ENCODE data around the gene DDX24. TPM values are rescaled to one million over a fixed set of nuclear protein-coding genes. Genes with fewer than 3 reads are reported as not detected.

The DDX24 gene
- total RNA-seq, 4 donors from 2014 or later = 116 to 170 (median 151) TPM

- 89 to 94% methylated on average over 6 of the region's 6 CpGs for WGBS, 2 donors
- H3K4me1 ChIP-seq = no peaks in the 10 kb centered on the region
- H3K36me3 ChIP-seq = no peaks in the 10 kb centered on the region
- DNase-seq (ENCODE audit: low spot score in 2 of 2) = no peak
- TF ChIP-seq POLR2A (IDR thresholded peaks at IDR 0.05) = no peak
- TF ChIP-seq, protein P1, sequence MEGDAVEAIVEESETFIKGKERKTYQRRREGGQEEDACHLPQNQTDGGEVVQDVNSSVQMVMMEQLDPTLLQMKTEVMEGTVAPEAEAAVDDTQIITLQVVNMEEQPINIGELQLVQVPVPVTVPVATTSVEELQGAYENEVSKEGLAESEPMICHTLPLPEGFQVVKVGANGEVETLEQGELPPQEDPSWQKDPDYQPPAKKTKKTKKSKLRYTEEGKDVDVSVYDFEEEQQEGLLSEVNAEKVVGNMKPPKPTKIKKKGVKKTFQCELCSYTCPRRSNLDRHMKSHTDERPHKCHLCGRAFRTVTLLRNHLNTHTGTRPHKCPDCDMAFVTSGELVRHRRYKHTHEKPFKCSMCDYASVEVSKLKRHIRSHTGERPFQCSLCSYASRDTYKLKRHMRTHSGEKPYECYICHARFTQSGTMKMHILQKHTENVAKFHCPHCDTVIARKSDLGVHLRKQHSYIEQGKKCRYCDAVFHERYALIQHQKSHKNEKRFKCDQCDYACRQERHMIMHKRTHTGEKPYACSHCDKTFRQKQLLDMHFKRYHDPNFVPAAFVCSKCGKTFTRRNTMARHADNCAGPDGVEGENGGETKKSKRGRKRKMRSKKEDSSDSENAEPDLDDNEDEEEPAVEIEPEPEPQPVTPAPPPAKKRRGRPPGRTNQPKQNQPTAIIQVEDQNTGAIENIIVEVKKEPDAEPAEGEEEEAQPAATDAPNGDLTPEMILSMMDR (IDR thresholded peaks at IDR 0.05) = no peak
- no peak for TF ChIP-seq EP300 (IDR thresholded peaks at IDR 0.05)
- H3K27ac ChIP-seq = no peak overlapping the region
- H3K4me3 ChIP-seq = no peak overlapping the region
- no peaks in the 10 kb centered on the region for H3K9me3 ChIP-seq
- no peaks in the 10 kb centered on the region for H3K27me3 ChIP-seq
Measured at GRCh38 chr14:94010625-94011024, 70.4 kb downstream of the DDX24 start.

DNA sequence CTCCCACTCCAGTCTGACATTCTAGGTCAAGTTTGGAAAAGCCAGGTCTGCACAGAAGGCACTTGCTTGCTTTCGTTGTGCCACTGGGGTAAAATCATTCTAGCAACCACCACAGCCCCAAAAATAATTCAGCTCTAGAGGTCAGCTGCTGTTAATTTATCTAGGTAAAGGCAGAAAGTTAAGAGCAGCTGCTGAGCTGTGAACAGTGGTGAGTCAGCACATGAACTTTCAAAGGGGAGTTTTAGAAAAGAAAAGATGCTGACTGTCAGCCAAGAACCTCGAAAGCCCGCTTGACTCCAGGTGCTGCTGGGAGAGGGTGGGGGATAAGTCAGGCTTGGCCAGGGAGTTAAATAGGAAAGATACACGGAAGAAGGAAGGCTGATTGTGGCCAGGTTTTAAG is 71.2 kb downstream of the DDX24 start:
- Histone ChIP-seq H3K27me3 (no peaks in the 10 kb centered on the region), H3K9me3 (no peaks in the 10 kb centered on the region), H3K4me1 (no peaks in the 10 kb centered on the region), H3K36me3 (no peaks in the 10 kb centered on the region), H3K4me3 (no peak overlapping the region), H3K27ac (no peak overlapping the region)
- no peak for TF ChIP-seq EP300 (IDR thresholded peaks at IDR 0.05)
- TF ChIP-seq, protein P1 (IDR thresholded peaks at IDR 0.05) = no peak
- no peak for DNase-seq (ENCODE audit: low spot score in 2 of 2)
- WGBS, 2 donors = 36 to 40% methylated on average over 4 of the region's 4 CpGs

DNA sequence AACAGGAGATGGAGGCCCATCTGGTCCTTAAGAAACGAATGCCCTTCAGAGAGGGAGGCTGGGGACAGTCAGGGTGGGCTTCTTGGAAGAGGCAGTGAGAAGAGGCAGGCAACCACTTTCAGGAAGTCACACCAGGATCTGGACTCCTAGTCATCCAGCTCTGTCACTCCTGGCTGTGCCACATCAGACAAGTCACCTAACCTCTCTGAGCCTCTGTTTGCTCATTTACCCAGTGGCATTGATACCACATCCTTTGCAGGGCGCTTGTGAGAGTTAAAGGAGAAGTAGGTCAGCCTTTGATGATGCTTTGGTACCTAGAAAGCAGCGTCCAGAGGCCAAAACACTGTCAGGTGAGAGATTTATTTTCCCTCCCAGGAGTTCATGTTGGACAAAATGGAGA is 72.8 kb downstream of the DDX24 start:
- Histone ChIP-seq H3K27ac (no peak overlapping the region), H3K4me1 (no peaks in the 10 kb centered on the region), H3K4me3 (no peak overlapping the region), H3K27me3 (no peaks in the 10 kb centered on the region), H3K9me3 (no peaks in the 10 kb centered on the region), H3K36me3 (no peaks in the 10 kb centered on the region)
- DNase-seq (ENCODE audit: low spot score in 2 of 2) = no peak
- TF ChIP-seq, protein P1 (IDR thresholded peaks at IDR 0.05) = no peak
- WGBS, 2 donors = 67 to 71% methylated on average over 3 of the region's 3 CpGs

- peaks cover 0 to 4% of the 10 kb centered on the region in 2 donors for H3K27me3 ChIP-seq
- no peak overlapping the region for H3K4me3 ChIP-seq
- WGBS, 2 donors = 50 to 53% methylated on average over 14 of the region's 14 CpGs
- peaks cover 0 to 10% (median 0%) of the 10 kb centered on the region in 4 donors for H3K4me1 ChIP-seq
- no peak overlapping the region for H3K27ac ChIP-seq
- H3K36me3 ChIP-seq = no peaks in the 10 kb centered on the region
- no peak for DNase-seq (ENCODE audit: low spot score in 2 of 2)
- no peaks in the 10 kb centered on the region for H3K9me3 ChIP-seq
- TF ChIP-seq EP300 (IDR thresholded peaks at IDR 0.05) (no peak), POLR2A (IDR thresholded peaks at IDR 0.05) (no peak)
- TF ChIP-seq, protein P1 (IDR thresholded peaks at IDR 0.05) = no peak
Measured at GRCh38 chr14:94005324-94006073, 75.5 kb downstream of the DDX24 start.

DNA sequence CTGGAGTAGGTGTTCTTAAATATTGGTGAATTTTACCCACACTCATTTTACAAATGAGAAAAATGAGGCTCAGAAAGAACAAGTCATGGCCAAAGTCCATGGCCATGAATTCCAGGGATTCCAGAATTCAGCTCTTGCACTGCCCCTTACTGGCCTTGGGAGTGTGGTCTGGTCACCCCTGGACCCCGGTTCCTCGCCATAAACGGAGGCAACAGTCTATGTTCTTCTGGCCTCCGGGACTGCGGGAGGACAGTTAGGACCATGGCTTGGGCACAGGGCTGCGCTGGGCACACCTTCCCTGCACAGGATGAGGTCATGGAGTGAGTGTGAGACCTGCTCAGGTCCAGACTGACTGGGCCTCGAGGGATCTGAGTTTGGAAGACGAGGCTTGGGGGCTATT is 77.0 kb downstream of the DDX24 start:
- Histone ChIP-seq H3K36me3 (no peaks in the 10 kb centered on the region), H3K4me3 (no peak overlapping the region), H3K4me1 (peaks cover 0 to 10% (median 0%) of the 10 kb centered on the region in 4 donors), H3K27ac (no peak overlapping the region), H3K27me3 (peaks cover 0 to 4% of the 10 kb centered on the region in 2 donors), H3K9me3 (no peaks in the 10 kb centered on the region)
- DNase-seq (ENCODE audit: low spot score in 2 of 2) = no peak
- WGBS, 2 donors = 41 to 52% methylated on average over 3 of the region's 8 CpGs
- no peak for TF ChIP-seq POLR2A (IDR thresholded peaks at IDR 0.05)
